ENCODE data around the gene RLBP1.
"Not testable (repeated sequence)": the region's sequence is repeated elsewhere in the genome, so short reads cannot be mapped to it uniquely, and the experiment has no call there.

RLBP1 gene

DNA sequence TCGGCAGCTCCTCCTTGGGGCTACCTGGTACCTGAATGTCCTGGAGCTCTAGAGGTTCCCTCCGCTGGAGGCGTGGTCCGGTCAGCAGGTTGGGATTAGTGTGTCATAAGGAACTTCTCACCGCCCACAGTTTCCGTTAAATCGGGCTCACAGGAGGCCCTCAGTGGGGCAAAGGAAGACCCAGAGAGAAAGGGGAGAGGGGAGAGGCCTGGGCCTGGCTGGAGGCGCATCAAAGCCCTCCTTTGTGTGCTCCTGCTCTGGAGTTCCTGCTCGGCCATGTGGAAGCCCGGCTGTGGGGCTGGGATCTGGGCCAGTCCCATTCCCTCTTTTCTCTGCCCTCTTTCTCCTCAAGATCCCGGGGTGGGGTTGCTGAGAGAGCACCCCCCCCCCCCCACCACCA, at the start of gene RLBP1:
Gene RLBP1, minus strand, starts transcription at position 37 of the 400 bp plus-strand sequence. CDS start 2,604 bp downstream, outside the sequence.
- DNase-seq (ENCODE audit: low read depth) = no peak

GRCh38 chr15:89250142-89250541, 28.8 kb upstream of the RLBP1 start:
- DNase-seq (ENCODE audit: low read depth) = not testable (repeated sequence)

- no peak for DNase-seq (ENCODE audit: low read depth)
Measured at GRCh38 chr15:89248584-89248983, 27.2 kb upstream of the RLBP1 start.

DNA sequence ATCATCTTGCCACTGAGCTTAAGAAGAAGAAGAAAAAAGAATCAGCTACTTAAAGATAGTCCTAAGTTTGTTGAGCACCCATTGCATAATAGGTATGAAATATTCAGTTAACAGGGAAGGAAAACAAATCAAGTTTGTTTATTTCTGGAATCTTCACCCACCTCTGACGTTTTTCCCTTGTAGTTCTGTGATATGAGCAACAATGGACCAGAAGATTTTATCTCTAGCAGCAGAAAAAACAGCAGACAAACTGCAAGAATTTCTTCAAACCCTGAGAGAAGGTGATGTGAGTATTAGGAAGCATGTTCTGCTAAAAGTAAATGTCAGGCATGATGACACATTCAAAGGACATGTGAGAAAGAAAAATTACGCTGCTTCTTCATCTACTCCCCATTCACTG, 26.1 kb upstream of the RLBP1 start:
- DNase-seq (ENCODE audit: low read depth) = no peak

- peak; percentile 3 for DNase-seq (ENCODE audit: low read depth)
Measured at GRCh38 chr15:89244574-89244903, 23.2 kb upstream of the RLBP1 start.

GRCh38 chr15:89243691-89244573, 22.6 kb upstream of the RLBP1 start, which contains the start of gene FANCI:
FANCI (plus strand) TSS chr15:89243979; CDS start chr15:89247648, 3,669 bp downstream.
- peak; percentile 56 for DNase-seq (ENCODE audit: low read depth)

- no peak for DNase-seq (ENCODE audit: low read depth)
Measured at GRCh38 chr15:89243046-89243690, 21.8 kb upstream of the RLBP1 start.

- DNase-seq (ENCODE audit: low read depth) = not testable (repeated sequence)
Measured at GRCh38 chr15:89239883-89240810, 18.8 kb upstream of the RLBP1 start.

- no peak for DNase-seq (ENCODE audit: low read depth)
Measured at GRCh38 chr15:89231832-89232231, 10.5 kb upstream of the RLBP1 start.

- no peak for DNase-seq (ENCODE audit: low read depth)
Measured at GRCh38 chr15:89230277-89230676, 8.9 kb upstream of the RLBP1 start.

GRCh38 chr15:89227425-89227824, 6.0 kb upstream of the RLBP1 start:
- no peak for DNase-seq (ENCODE audit: low read depth)

DNA sequence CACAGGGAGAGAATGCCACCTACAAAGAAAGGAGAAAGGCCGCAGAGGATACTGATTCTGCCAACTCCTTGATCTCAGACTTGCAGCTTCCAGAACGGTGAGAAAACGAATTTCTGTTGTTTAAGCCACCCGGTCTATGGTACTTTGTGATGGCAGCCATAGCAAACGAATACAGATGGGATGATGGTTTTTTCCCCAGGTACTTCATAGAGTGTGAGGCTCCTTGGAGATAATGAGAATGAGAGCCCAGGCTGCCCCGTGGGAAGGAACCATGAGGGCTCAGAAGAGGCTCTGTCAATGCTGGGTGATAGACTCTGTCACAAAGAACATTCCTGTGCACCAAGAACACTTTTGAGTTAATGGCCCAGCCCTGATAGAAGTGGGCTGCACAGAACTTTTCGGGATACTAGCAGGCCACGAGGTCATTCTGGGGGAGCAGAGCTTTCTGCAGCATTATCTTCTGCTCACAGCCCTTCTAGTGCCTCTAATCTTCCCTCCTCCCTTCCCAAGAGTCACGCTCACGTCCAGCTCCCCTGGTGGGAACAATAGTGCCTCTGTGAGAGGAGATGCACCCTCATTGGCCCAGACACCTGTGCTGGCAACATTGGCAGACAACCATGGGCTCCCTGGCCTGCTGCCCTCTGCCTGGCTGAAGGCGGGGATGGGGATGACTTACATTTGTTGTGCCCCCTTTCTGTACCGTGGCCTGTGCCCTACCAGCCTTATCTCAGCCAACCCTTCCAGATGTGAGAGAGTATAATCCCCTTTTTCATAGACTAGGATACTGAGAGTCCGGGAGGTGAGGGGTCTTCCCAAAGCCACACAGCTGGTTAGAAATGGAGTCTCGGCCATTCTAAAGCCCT, 5.2 kb upstream of the RLBP1 start:
- DNase-seq (ENCODE audit: low read depth) = no peak

DNA sequence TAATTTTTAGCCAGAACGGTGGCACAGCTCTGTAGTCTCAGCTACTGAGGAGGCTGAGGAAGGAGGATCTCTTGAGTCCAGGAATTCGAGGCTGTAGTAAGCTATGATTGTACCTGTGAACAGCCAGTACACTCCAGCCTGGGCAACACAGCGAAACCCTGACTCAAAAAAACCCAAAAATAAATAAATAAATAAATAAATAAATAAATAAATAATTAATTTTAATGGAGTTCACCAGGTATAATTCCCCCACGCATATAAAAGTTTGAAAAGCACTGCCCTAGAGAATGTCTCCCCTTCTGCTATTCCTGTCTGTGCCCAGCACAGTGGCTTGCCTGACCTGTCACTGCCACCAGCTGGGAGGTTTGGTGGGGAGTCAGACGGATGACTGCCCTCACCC, 4.2 kb upstream of the RLBP1 start:
- DNase-seq (ENCODE audit: low read depth) = no peak

- no peak for DNase-seq (ENCODE audit: low read depth)
Measured at GRCh38 chr15:89218531-89218930, 2.8 kb downstream of the RLBP1 start.

GRCh38 chr15:89217686-89218376, 3.5 kb downstream of the RLBP1 start:
- no peak for DNase-seq (ENCODE audit: low read depth)

GRCh38 chr15:89217031-89217430, 4.3 kb downstream of the RLBP1 start:
- no peak for DNase-seq (ENCODE audit: low read depth)

DNA sequence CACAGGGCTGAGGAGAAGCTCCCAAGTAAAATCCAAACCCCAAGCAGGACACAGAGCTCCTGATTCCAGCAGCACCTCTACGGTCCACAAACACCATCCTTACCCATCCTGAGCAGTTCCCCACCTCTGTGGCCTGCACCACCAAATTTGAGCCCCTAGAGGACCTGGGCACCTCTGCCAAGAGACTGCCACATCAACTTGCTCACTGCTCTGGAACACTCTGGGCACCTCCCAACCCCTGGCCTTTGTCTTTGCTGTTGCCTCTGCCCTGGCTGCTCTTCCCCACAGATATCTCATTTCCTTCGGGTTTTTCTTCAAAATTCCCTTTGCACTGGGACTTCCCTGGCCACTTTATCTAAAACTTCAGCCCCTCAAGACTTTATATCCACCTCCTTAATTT, 5.8 kb downstream of the RLBP1 start:
- DNase-seq (ENCODE audit: low read depth) = no peak

- no peak for DNase-seq (ENCODE audit: low read depth)
Measured at GRCh38 chr15:89211678-89212170, 9.7 kb downstream of the RLBP1 start.

DNA sequence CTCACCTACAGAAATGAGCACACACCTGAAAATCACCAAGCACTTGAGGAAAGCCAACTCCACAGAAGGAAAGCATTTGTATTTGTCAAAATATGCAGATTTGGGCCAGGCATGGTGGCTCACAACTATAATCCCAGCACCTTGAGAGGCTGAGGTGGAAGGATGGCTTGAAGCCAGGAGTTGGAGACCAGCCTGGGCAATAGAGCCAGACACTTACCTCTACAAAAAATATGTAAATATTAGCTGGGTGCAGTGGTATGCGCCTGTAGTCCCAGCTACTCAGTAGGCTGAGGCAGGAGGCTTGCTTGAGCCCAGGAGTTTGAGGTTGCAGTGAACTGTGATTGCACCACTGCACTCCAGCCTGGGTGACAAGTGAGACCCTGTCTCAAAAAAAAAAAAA, 12.3 kb downstream of the RLBP1 start:
- no peak for DNase-seq (ENCODE audit: low read depth)

DNA sequence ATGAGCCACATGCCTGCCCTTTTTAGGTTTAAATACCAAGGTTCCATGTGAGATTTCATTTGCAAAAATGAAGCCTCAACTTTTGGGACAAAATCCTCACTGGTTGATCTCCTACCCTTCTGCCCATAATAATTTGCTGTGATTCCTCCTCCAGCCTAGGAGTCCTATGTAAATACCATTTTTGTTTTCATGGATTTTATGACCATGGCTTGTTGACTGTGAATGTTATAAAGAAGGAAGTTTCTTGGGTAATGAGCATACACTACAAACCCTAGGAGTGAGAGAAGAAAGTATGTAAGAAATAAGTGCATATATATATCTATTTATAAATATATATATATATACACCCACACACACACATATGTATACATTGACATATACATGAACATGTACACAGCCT, 13.1 kb downstream of the RLBP1 start:
- DNase-seq (ENCODE audit: low read depth) = no peak

Data from HS-5 (cell line).